Muscle of leg (tissue), 11 donors: ENCODE measurements around the gene TRDMT1. TPM values are rescaled to one million over a fixed set of nuclear protein-coding genes. Genes with fewer than 3 reads are reported as not detected.
"Not testable (repeated sequence)": the region's sequence is repeated elsewhere in the genome, so short reads cannot be mapped to it uniquely, and the experiment has no call there.

Experiments
- DNase-seq: peaks from one replicate; pipeline ENCODE4 v3.0.0; 2013
- H3K27ac ChIP-seq: one replicate; pipeline ENCODE4 v1.5.1; 2013; ENCODE audit warnings: mild to moderate bottlenecking, low read length, control low read depth
- H3K27me3 ChIP-seq: one replicate; pipeline ENCODE4 v1.6.1; 2013; ENCODE audit warnings: low read length; ENCODE audit not compliant: control insufficient read depth, insufficient read depth
- H3K36me3 ChIP-seq: one replicate; pipeline ENCODE4 v1.6.1; 2013; ENCODE audit warnings: low read length; ENCODE audit not compliant: control insufficient read depth, insufficient read depth
- H3K4me1 ChIP-seq: one replicate; pipeline ENCODE4 v1.6.1; 2013; ENCODE audit warnings: low read length; ENCODE audit not compliant: control insufficient read depth, insufficient read depth
- H3K4me3 ChIP-seq: one replicate; pipeline ENCODE4 v1.5.1; 2013; ENCODE audit warnings: low read length, control low read depth
- H3K9me3 ChIP-seq: replicated peaks from 2 replicates; pipeline ENCODE4 v1.6.1; 2013; ENCODE audit warnings: low read depth, low read length; ENCODE audit not compliant: control insufficient read depth
- WGBS: methylation state at CpG from one replicate; pipeline ENCODE4 v1.1.5; 2013; ENCODE audit warnings: missing lambda C conversion rate; ENCODE audit not compliant: insufficient coverage; 5-methylcytosine and 5-hydroxymethylcytosine counted together
- polyA plus RNA-seq, 8 donors: library from polyadenylated mRNA; unstranded; fragments of 120-200 nt; gene quantifications; one replicate each; pipeline versions ENCODE4 v1.2.1 to v1.2.3, GENCODE V29; 2013; ENCODE audit warnings: inconsistent platforms in 1 of 8, low replicate concordance in 1 of 8; ENCODE audit not compliant: insufficient read length in 8 of 8, insufficient read depth in 1 of 8
- total RNA-seq: library from RNA; stranded (reverse); fragments of 120-200 nt; gene quantifications from one replicate; pipeline ENCODE4 v1.2.4, GENCODE V29; 2013

Gene TRDMT1
- total and polyA plus RNA-seq, 9 donors: 4.7 to 11.5 (median 7.1) TPM

- Histone ChIP-seq H3K36me3 (no peaks in the 10 kb centered on the region), H3K4me1 (no peaks in the 10 kb centered on the region), H3K27me3 (no peaks in the 10 kb centered on the region), H3K4me3 (no peak overlapping the region), H3K9me3 (no peaks in the 10 kb centered on the region), H3K27ac (no peak overlapping the region)
- WGBS: 71% methylated on average over 3 of the region's 3 CpGs
- no peak for DNase-seq
These were observed 77.5 kb downstream of the TRDMT1 start for GRCh38 chr10:17123961-17124360.

GRCh38 chr10:17122726-17123661, 78.5 kb downstream of the TRDMT1 start:
- H3K27me3 ChIP-seq: no peaks in the 10 kb centered on the region
- no peak overlapping the region for H3K27ac ChIP-seq
- H3K36me3 ChIP-seq: no peaks in the 10 kb centered on the region
- no peak overlapping the region for H3K4me3 ChIP-seq
- no peaks in the 10 kb centered on the region for H3K9me3 ChIP-seq
- no peak for DNase-seq
- WGBS: no CpG with 5 or more reads among the region's 5 CpGs
- H3K4me1 ChIP-seq: no peaks in the 10 kb centered on the region

DNA sequence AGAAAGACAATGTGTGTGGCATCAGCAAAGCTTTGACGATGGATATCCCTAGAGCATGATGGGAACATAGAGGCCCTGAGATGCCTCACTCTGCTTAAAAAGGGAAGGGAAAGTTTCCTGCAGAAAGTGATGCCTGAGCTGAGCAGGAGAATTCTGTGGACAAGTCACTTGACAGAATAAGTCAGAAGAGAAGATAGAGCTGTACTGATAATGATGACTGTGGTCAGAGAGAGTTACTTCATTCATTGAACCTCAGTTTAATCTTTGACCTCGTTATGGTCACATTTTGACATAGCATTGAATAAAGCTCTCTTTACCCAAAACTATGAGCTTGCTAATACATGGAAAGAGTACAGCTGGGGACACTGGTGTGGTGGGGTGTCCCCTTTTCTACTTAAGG, 79.4 kb downstream of the TRDMT1 start:
- no peak for DNase-seq
- H3K4me3 ChIP-seq: no peak overlapping the region
- no peaks in the 10 kb centered on the region for H3K36me3 ChIP-seq
- WGBS: 87% methylated on average over 1 of the region's 2 CpGs
- H3K27me3 ChIP-seq: no peaks in the 10 kb centered on the region
- H3K9me3 ChIP-seq: no peaks in the 10 kb centered on the region
- H3K4me1 ChIP-seq: no peaks in the 10 kb centered on the region
- no peak overlapping the region for H3K27ac ChIP-seq

DNA sequence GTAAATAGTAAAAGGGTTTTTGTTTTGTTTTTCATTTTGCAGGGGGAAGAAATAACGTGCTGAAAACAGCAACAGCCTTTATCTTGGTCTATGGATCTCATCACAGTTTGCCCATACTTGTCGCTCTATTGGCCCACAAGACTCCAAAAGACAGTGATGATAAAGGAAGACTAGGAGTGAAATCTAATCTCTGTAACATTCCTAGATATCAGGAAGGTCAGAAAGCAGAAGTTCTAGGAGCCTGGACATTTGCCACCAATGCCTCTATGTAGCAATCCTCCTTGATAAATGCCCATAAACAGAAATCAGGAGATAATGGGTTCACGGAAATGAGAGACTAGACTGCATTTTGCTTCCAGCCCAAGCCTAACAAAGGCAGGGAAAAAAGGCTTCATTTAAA, 80.8 kb downstream of the TRDMT1 start:
- no peaks in the 10 kb centered on the region for H3K36me3 ChIP-seq
- no peaks in the 10 kb centered on the region for H3K27me3 ChIP-seq
- no peak for DNase-seq
- WGBS: no CpG with 5 or more reads among the region's 3 CpGs
- H3K9me3 ChIP-seq: no peaks in the 10 kb centered on the region
- H3K4me3 ChIP-seq: no peak overlapping the region
- H3K4me1 ChIP-seq: no peaks in the 10 kb centered on the region
- H3K27ac ChIP-seq: no peak overlapping the region

GRCh38 chr10:17119845-17120244, 81.6 kb downstream of the TRDMT1 start:
- Histone ChIP-seq H3K4me1 (no peaks in the 10 kb centered on the region), H3K36me3 (no peaks in the 10 kb centered on the region), H3K27me3 (no peaks in the 10 kb centered on the region), H3K27ac (no peak overlapping the region), H3K4me3 (no peak overlapping the region), H3K9me3 (no peaks in the 10 kb centered on the region)
- 40% methylated on average over 2 of the region's 3 CpGs for WGBS
- DNase-seq: no peak

GRCh38 chr10:17116193-17116592, 85.3 kb downstream of the TRDMT1 start:
- Histone ChIP-seq H3K27me3 (no peaks in the 10 kb centered on the region), H3K4me1 (peaks cover 2% of the 10 kb centered on the region), H3K36me3 (no peaks in the 10 kb centered on the region), H3K9me3 (no peaks in the 10 kb centered on the region), H3K4me3 (no peak overlapping the region), H3K27ac (no peak overlapping the region)
- no CpG with 5 or more reads among the region's 5 CpGs for WGBS
- DNase-seq: no peak

DNA sequence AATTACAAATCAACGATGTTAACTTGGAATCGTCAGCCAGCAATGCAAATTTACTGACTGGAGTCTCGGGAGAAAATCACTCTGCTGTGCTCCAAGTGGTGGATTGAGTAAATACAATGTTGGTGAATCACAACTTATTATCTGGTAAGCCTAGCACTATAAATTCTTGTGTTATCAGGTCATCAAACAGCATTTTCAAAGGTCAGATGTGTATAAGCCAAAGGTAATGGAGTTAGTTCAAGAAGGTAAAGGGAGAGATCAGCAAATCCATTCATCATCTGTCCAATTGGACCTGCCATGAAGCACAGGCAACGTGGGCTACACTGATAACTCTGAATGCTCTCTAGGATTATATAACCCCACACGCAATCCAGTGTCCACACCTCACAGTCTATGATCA, 85.8 kb downstream of the TRDMT1 start:
- Histone ChIP-seq H3K9me3 (no peaks in the 10 kb centered on the region), H3K4me1 (peaks cover 2% of the 10 kb centered on the region), H3K27me3 (no peaks in the 10 kb centered on the region), H3K4me3 (no peak overlapping the region), H3K36me3 (no peaks in the 10 kb centered on the region), H3K27ac (no peak overlapping the region)
- no CpG with 5 or more reads among the region's 5 CpGs for WGBS
- DNase-seq: no peak

GRCh38 chr10:17114878-17115444, 86.5 kb downstream of the TRDMT1 start:
- not testable (repeated sequence) for DNase-seq, H3K27ac ChIP-seq, H3K9me3 ChIP-seq, H3K4me3 ChIP-seq, H3K4me1 ChIP-seq, H3K36me3 ChIP-seq, H3K27me3 ChIP-seq
- WGBS: 93% methylated on average over 10 of the region's 13 CpGs

DNA sequence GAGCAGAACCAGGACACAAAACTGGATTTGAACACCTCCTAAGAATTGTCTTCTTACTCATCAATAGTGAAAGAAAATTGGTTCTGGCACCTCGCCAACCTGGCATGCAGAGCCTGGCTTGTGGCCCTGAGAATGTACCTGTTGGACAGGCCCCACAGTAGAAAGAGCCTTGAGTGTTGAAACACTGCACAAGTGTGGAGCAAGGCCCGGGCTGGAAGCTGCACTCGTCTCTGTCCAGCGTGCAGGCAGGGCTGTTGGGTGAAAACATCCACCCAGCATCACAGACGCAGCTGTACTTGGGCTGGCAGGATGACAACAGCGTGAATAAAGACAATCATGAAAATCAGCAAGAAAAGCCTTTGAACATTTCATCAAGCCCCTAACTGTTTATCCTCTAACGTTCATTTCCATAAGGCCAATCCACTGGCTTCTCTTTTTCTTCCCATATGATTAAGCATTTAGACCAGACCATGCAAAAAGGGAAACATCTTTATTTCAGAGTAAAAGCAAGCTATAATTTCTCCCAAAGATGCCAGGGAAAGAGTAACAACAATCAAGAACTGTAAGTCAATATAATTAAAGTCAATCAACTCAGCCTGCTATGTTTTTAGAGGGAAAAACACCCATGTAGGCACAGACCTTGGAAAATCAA, 87.5 kb downstream of the TRDMT1 start:
- Histone ChIP-seq H3K27ac (no peak overlapping the region), H3K9me3 (no peaks in the 10 kb centered on the region), H3K27me3 (no peaks in the 10 kb centered on the region), H3K4me1 (peaks cover 2% of the 10 kb centered on the region), H3K4me3 (no peak overlapping the region), H3K36me3 (no peaks in the 10 kb centered on the region)
- 25% methylated on average over 6 of the region's 7 CpGs for WGBS
- DNase-seq: peak; percentile 82

GRCh38 chr10:17113346-17113745, 88.1 kb downstream of the TRDMT1 start:
- no peaks in the 10 kb centered on the region for H3K9me3 ChIP-seq
- no peaks in the 10 kb centered on the region for H3K36me3 ChIP-seq
- DNase-seq: no peak
- no CpG with 5 or more reads among the region's 4 CpGs for WGBS
- no peaks in the 10 kb centered on the region for H3K27me3 ChIP-seq
- no peak overlapping the region for H3K27ac ChIP-seq
- peaks cover 2% of the 10 kb centered on the region for H3K4me1 ChIP-seq
- H3K4me3 ChIP-seq: no peak overlapping the region
